H1 (cell line): ENCODE results near the gene PPP4R3A. TPM values are rescaled to one million over a fixed set of nuclear protein-coding genes. Genes with fewer than 3 reads are reported as not detected.

ENCODE experiments used
- CTCF ChIA-PET: fragments of 300-600 bp; sonication (Branson Sonifier 250); formaldehyde crosslinking; loops from one replicate; lab custom pipeline; 2021; ENCODE audit not compliant: partially characterized antibody; lab: Charles Lee
- POLR2A ChIA-PET: fragments of 300-600 bp; sonication (Branson Sonifier 250); formaldehyde crosslinking; loops from one replicate; lab custom pipeline; 2021; ENCODE audit warnings: inconsistent platforms; ENCODE audit not compliant: partially characterized antibody; lab: Charles Lee
- DNase-seq, 2 experiments: peaks; one replicate each; pipeline versions ENCODE4 v3.0.0 to v3.0.0-alpha.2; 2010 to 2022; ENCODE audit warnings: low spot score in 2 of 2, low read depth in 1 of 2, mixed read lengths in 1 of 2
- FAIRE-seq: peaks from 2 replicates; lab custom pipeline; 2011; peaks lifted over from hg19 to GRCh38; lab: Jason Lieb, UNC
- H2AFZ ChIP-seq: 2 replicates; pipeline ENCODE4 v1.8.1; 2012; ENCODE audit warnings: low read length, inconsistent platforms
- H2AK5ac ChIP-seq: 2 replicates; pipeline ENCODE4 v1.6.1; 2013; ENCODE audit warnings: low read depth, low read length
- H2BK120ac ChIP-seq: replicated peaks from 2 replicates; pipeline ENCODE3; 2013; ENCODE audit warnings: low read depth, low read length, inconsistent platforms
- H2BK12ac ChIP-seq: 2 replicates; pipeline ENCODE4 v1.6.1; 2013; ENCODE audit warnings: low read depth, low read length
- H2BK15ac ChIP-seq: 2 replicates; pipeline ENCODE4 v1.6.1; 2013; ENCODE audit warnings: low read length
- H2BK20ac ChIP-seq: 2 replicates; pipeline ENCODE4 v1.6.1; 2013; ENCODE audit warnings: low read length
- H2BK5ac ChIP-seq: 2 replicates; pipeline ENCODE4 v1.6.1; 2013; ENCODE audit warnings: low read depth, low read length
- H3K14ac ChIP-seq: 2 replicates; pipeline ENCODE4 v1.6.1; 2013; ENCODE audit warnings: inconsistent platforms; ENCODE audit not compliant: insufficient read length
- H3K18ac ChIP-seq: 2 replicates; pipeline ENCODE4 v1.6.1; 2013; ENCODE audit warnings: low read length; ENCODE audit errors: extremely low read depth
- H3K23ac ChIP-seq: 2 replicates; pipeline ENCODE4 v1.6.1; 2013; ENCODE audit warnings: inconsistent platforms; ENCODE audit not compliant: insufficient read length
- H3K23me2 ChIP-seq: 2 replicates; pipeline ENCODE4 v1.6.1; 2013; ENCODE audit warnings: low read depth, low read length
- H3K27ac ChIP-seq: 2 replicates; pipeline ENCODE4 v1.6.1; 2011; ENCODE audit warnings: low read depth, low read length, inconsistent platforms
- H3K27me3 ChIP-seq, 4 experiments: replicated peaks in 1 of 4; 1 replicate in 1 of 4; 2 replicates in 3 of 4; pipeline versions ENCODE4 v1.6.1 to v1.8.1; 2011 to 2013; ENCODE audit warnings: low read length in 3 of 4, mild to moderate bottlenecking in 3 of 4, inconsistent platforms in 2 of 4, mixed read lengths in 2 of 4, moderate library complexity in 1 of 4; ENCODE audit not compliant: control insufficient read depth in 3 of 4, insufficient read depth in 3 of 4; ENCODE audit errors: extremely low read depth in 1 of 4
- H3K36me3 ChIP-seq, 4 experiments: 2 replicates each; pipeline versions ENCODE4 v1.6.1 to v1.8.1; 2011 to 2013; ENCODE audit warnings: mild to moderate bottlenecking in 4 of 4, low read length in 3 of 4, moderate library complexity in 2 of 4, control low read depth in 1 of 4, inconsistent platforms in 1 of 4; ENCODE audit not compliant: insufficient read depth in 4 of 4, control insufficient read depth in 2 of 4
- H3K4ac ChIP-seq: replicated peaks from 2 replicates; pipeline ENCODE3; 2013; ENCODE audit warnings: low read length, low read depth, mixed read lengths, inconsistent platforms; ENCODE audit not compliant: insufficient read length
- H3K4me1 ChIP-seq, 4 experiments: replicated peaks in 1 of 4; 1 replicate in 1 of 4; 2 replicates in 3 of 4; pipeline versions ENCODE4 v1.6.1 to v1.8.1; 2011 to 2013; ENCODE audit warnings: low read length in 3 of 4, inconsistent platforms in 2 of 4, mixed read lengths in 1 of 4; ENCODE audit not compliant: insufficient read depth in 4 of 4, control insufficient read depth in 3 of 4
- H3K4me2 ChIP-seq, 2 experiments: 2 replicates each; pipeline versions ENCODE4 v1.6.1 to v1.8.1; 2011 to 2013; ENCODE audit warnings: low read depth in 2 of 2, low read length in 2 of 2, control low read depth in 1 of 2, inconsistent platforms in 1 of 2, mild to moderate bottlenecking in 1 of 2; ENCODE audit not compliant: insufficient read depth in 1 of 2
- H3K4me3 ChIP-seq, 4 experiments: fragments of 200-600, 300-600 bp in 1 of 4; sonication (generic), shearing (Covaris generic), sonication (Bioruptor Twin) in 1 of 4; 2 replicates each; pipeline versions ENCODE4 v1.5.1 to v1.8.1; 2011 to 2016; ENCODE audit warnings: low read length in 4 of 4, low read depth in 3 of 4, control low read depth in 2 of 4, inconsistent platforms in 2 of 4, mild to moderate bottlenecking in 2 of 4, mixed read lengths in 1 of 4, moderate library complexity in 1 of 4; ENCODE audit not compliant: insufficient read depth in 2 of 4; ENCODE audit errors: extremely low read depth in 1 of 4
- H3K56ac ChIP-seq: replicated peaks from 2 replicates; pipeline ENCODE3; 2013; ENCODE audit warnings: low read depth, mild to moderate bottlenecking, mixed read lengths, low read length, inconsistent platforms; ENCODE audit not compliant: insufficient read length
- H3K79me1 ChIP-seq: 2 replicates; pipeline ENCODE4 v1.6.1; 2013; ENCODE audit warnings: low read depth, low read length, control low read depth
- H3K79me2 ChIP-seq, 2 experiments: 2 replicates each; pipeline versions ENCODE4 v1.6.1 to v1.8.1; 2012 to 2013; ENCODE audit warnings: low read length in 2 of 2, mild to moderate bottlenecking in 2 of 2, inconsistent platforms in 1 of 2; ENCODE audit not compliant: insufficient read depth in 2 of 2, control insufficient read depth in 1 of 2
- H3K9ac ChIP-seq, 4 experiments: replicated peaks in 1 of 4; 1 replicate in 1 of 4; 2 replicates in 3 of 4; pipeline versions ENCODE4 v1.6.1 to v1.8.1; 2011 to 2013; ENCODE audit warnings: low read depth in 3 of 4, low read length in 3 of 4, control low read depth in 2 of 4, mild to moderate bottlenecking in 2 of 4, moderate library complexity in 2 of 4, inconsistent platforms in 1 of 4; ENCODE audit errors: extremely low read depth in 1 of 4
- H3K9me3 ChIP-seq, 2 experiments: 2 replicates each; pipeline versions ENCODE4 v1.6.1 to v1.8.1; 2012 to 2013; ENCODE audit warnings: mild to moderate bottlenecking in 2 of 2, moderate library complexity in 2 of 2, control low read depth in 1 of 2, inconsistent platforms in 1 of 2, low read depth in 1 of 2, low read length in 1 of 2, mixed read lengths in 1 of 2; ENCODE audit not compliant: insufficient read depth in 2 of 2
- H4K20me1 ChIP-seq, 2 experiments: replicated peaks in 1 of 2; 2 replicates each; pipeline versions ENCODE3 to v1.8.1; 2011 to 2013; ENCODE audit warnings: inconsistent platforms in 2 of 2, low read length in 2 of 2, mild to moderate bottlenecking in 1 of 2; ENCODE audit not compliant: insufficient read depth in 2 of 2, control insufficient read depth in 1 of 2
- H4K5ac ChIP-seq: 2 replicates; pipeline ENCODE4 v1.6.1; 2013; ENCODE audit warnings: low read length, low read depth, mixed read lengths, inconsistent platforms; ENCODE audit not compliant: insufficient read length
- H4K8ac ChIP-seq: 2 replicates; pipeline ENCODE4 v1.8.0; 2013; ENCODE audit warnings: mild to moderate bottlenecking, moderate library complexity, low read length, inconsistent platforms; ENCODE audit not compliant: insufficient read depth; ENCODE audit errors: extremely low read depth
- H4K91ac ChIP-seq: replicated peaks from 2 replicates; pipeline ENCODE3; 2013; ENCODE audit warnings: low read length, mixed read lengths, inconsistent platforms; ENCODE audit not compliant: insufficient read length
- FOSL1 ChIP-seq: IDR thresholded peaks from 2 replicates; pipeline ENCODE4 v1.6.1; 2011; ENCODE audit warnings: mild to moderate bottlenecking, low read depth, low read length, moderate library complexity; ENCODE audit not compliant: insufficient read depth
- RFX5 ChIP-seq: IDR thresholded peaks from 2 replicates; pipeline ENCODE4 v1.6.1; 2011; ENCODE audit warnings: low read depth, low read length, improper control_type of control experiment, borderline replicate concordance
- WGBS, 2 experiments: shearing (Covaris generic) in 1 of 2; methylation state at CpG; one replicate each; pipeline versions ENCODE4 v1.1.6 to v1.1.7; 2013 to 2015; ENCODE audit warnings: low lambda C conversion rate in 2 of 2, mixed read lengths in 2 of 2, inconsistent platforms in 1 of 2, low coverage in 1 of 2, missing lambda C conversion rate in 1 of 2; ENCODE audit not compliant: insufficient replicate concordance in 2 of 2, insufficient coverage in 1 of 2, insufficient read length in 1 of 2; ENCODE audit errors: extremely low coverage in 1 of 2, missing lambda C conversion rate in 1 of 2; 5-methylcytosine and 5-hydroxymethylcytosine counted together
- polyA plus RNA-seq, 7 experiments: library from polyadenylated mRNA; depleted of rRNA in 3 of 7; stranded (reverse) in 5 of 7; unstranded in 2 of 7; fragments of >200 nt in 5 of 7; fragments of 200-250 nt in 2 of 7; gene quantifications; 1 replicate in 5 of 7; 2 replicates in 1 of 7; 4 replicates in 1 of 7; pipeline versions ENCODE4 v1.2.1 to v1.2.3, GENCODE V29; 2011 to 2013; ENCODE audit warnings: missing spikeins in 2 of 7, mixed read lengths in 2 of 7
- total RNA-seq: library from RNA; stranded (reverse); fragmentation: NEBNext Ultra II Directional; extraction: Animal tissue kit (Norgen Biotek cat#: 25700); gene quantifications from 2 replicates; pipeline ENCODE4 v1.2.1, GENCODE V29; 2021
- TF ChIP-seq, protein P1 (sequence below): IDR thresholded peaks from 2 replicates; pipeline ENCODE4 v1.6.1; 2011; ENCODE audit warnings: low read length, improper control_type of control experiment

Gene PPP4R3A
- total and polyA plus RNA-seq, 2 of the 8 experiments (the other 6 are each of a cell fraction or from before 2014, with no cell fraction given), result 31.7 to 122 TPM

DNA sequence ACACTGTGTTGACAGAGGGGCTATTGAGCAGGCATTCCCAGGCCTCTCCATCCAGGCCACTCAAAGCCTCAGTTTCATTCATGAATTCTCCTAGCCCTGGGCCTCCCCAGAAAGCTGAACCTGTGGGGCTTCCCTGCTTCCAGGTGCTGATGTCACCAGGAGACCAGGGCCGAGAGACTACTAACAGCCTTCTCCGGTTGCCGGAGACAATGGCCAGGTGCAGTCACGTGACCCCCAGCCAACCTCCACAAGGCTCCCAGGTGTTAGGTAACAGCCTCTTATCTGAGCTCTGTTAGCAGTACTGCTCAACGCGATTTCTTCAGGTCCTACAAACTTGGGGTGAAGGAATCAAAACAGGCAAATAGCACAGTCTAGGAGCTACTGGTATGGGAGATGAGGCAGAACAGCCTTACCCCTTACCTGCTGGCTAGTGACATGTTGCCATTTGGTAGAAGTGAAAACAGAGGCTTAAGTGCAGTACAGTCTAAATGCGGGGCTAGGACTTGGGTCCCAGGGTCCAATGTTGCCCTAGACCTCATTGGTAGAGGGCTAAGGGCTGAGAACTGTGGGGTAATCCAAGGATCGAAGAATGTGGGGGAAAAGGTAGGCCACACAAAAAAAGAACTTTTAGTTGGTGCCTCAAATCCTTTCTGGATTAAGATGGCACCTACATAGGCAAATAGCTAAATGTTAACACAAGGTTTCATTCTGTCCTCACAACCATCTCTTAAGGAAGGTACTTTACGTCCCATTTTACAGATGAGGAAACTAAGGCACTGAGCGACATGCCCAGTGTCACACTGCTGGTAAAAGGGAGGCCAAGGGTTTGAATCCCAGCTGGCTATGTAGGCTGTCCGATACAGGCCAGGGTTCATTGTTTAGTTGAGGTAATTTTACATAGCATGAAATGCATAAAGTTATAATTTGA is 96.3 kb downstream of the PPP4R3A start:
- peaks cover 0 to under 1% (median 0%) of the 10 kb centered on the region in 4 experiments; a peak in 1 of 8 replicates for H3K36me3 ChIP-seq
- no peak overlapping the region for H4K8ac ChIP-seq
- H3K4me2 ChIP-seq, result peak overlapping the region; percentile 53 to 67
- H2AK5ac ChIP-seq, result peak overlapping the region; percentile 75; the same call in 1 of the 2 replicates
- H3K18ac ChIP-seq, result peak overlapping the region; percentile 66
- DNase-seq (peak; percentile 78 to 87), FAIRE-seq (peak; percentile 74)
- H2BK20ac ChIP-seq, result peak overlapping the region; percentile 88
- H4K5ac ChIP-seq, result peak overlapping the region; percentile 60
- peaks cover 10 to 69% of the 10 kb centered on the region in 2 experiments for H3K79me2 ChIP-seq
- H3K23ac ChIP-seq, result no peak overlapping the region
- ChIA-PET CTCF (interaction anchor here (1.0 to 10.0 kb wide), 11 partner anchors 10 to 236 kb away, joined by 3 to 135 read pairs (median 4); no protein-coding TSS in a partner anchor), POLR2A (interaction anchor here (0.6 to 7.0 kb wide), 11 partner anchors 11 to 1329 kb away, joined by 3 to 66 read pairs (median 4); no protein-coding TSS in a partner anchor)
- no peaks in the 10 kb centered on the region for H3K9me3 ChIP-seq
- H2BK5ac ChIP-seq, result peak overlapping the region; percentile 96
- no peak overlapping the region for H2AFZ ChIP-seq
- peak overlapping the region; percentile 71 for H4K91ac ChIP-seq
- H3K4ac ChIP-seq, result no peak overlapping the region
- peaks cover 21% of the 10 kb centered on the region for H3K23me2 ChIP-seq
- H3K56ac ChIP-seq, result no peak overlapping the region
- H3K27ac ChIP-seq, result peak overlapping the region; percentile 68
- peaks cover under 1 to 7% of the 10 kb centered on the region in 2 experiments for H4K20me1 ChIP-seq
- no peak overlapping the region for H3K14ac ChIP-seq
- peak overlapping the region; percentile 17 for H2BK120ac ChIP-seq
- H3K4me3 ChIP-seq, result peak overlapping the region in 1 of 4 experiments; percentile 37; a peak in 2 of 8 replicates
- peak overlapping the region; percentile 96 for H2BK12ac ChIP-seq
- H3K79me1 ChIP-seq, result peaks cover 3% of the 10 kb centered on the region
- H3K4me1 ChIP-seq, result peaks cover 7 to 30% (median 19%) of the 10 kb centered on the region in 4 experiments; a peak in 6 of 7 replicates
- peaks cover 0 to 6% (median 3%) of the 10 kb centered on the region in 4 experiments; a peak in 2 of 7 replicates for H3K27me3 ChIP-seq
- peak overlapping the region; percentile 81; the same call in 1 of the 2 replicates for H2BK15ac ChIP-seq
- WGBS, 2 experiments, result 46% methylated on average over 11 of the region's 11 CpGs; no CpG with 5 or more reads in 1 of the 2 experiments
- peak overlapping the region in 2 of 4 experiments; percentile 34 to 38; a peak in 2 of 7 replicates for H3K9ac ChIP-seq
- no peak for TF ChIP-seq RFX5
- TF ChIP-seq, protein P1, sequence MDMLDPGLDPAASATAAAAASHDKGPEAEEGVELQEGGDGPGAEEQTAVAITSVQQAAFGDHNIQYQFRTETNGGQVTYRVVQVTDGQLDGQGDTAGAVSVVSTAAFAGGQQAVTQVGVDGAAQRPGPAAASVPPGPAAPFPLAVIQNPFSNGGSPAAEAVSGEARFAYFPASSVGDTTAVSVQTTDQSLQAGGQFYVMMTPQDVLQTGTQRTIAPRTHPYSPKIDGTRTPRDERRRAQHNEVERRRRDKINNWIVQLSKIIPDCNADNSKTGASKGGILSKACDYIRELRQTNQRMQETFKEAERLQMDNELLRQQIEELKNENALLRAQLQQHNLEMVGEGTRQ, result peak; percentile 97
- no peak for TF ChIP-seq FOSL1
